HG03558 (cell line): ENCODE data around the gene ISOC2.
"Not testable (repeated sequence)": the region's sequence is repeated elsewhere in the genome, so short reads cannot be mapped to it uniquely, and the experiment has no call there.

Experiments used
- ATAC-seq: cut with Tn5 transposase; IDR thresholded peaks from one replicate; pipeline ENCODE4 v1.9.1; 2021; ENCODE audit warnings: moderate number of reproducible peaks; ENCODE audit not compliant: unreplicated experiment; ENCODE audit errors: extremely low read depth

ISOC2 gene, protein sequence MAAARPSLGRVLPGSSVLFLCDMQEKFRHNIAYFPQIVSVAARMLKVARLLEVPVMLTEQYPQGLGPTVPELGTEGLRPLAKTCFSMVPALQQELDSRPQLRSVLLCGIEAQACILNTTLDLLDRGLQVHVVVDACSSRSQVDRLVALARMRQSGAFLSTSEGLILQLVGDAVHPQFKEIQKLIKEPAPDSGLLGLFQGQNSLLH

DNA sequence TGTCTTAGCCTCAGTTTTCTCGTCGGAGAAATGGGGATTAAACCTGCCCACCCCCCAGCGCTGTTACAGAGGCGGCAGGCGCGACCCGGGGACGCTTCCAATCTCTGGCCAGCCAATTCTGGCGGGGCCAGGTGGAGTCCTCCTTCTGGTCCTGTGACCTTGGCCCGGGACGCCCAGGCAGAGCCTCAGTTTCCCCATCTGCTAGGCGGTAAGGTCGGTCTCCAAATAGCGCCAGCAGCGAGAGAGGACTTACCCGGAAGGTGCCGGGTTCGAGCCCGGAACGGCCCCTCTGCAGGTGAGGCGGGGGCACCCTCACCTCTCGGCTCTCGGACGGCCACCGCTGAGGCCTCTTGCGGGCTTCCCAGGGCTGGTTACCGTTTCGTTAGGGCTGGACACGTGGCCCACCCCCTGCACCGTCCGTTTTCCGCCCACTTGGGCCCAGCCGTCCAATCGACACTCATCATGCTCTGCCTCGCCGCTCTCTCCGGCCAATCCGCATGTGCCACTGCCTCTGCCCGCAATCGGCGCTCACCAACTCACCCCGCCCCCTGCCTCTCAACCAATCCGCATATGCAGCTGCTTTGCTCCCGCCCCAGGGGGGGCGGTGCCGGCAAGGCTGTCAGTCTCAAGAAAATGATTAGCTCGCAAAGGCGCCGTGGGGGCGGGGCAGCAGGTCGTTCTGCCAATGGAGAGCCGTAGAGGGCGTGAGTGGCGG lies at the start of gene ISOC2:
TSS of gene ISOC2 (minus strand) at position 384 of the 715 bp plus-strand sequence. CDS start 5,156 bp downstream, outside the sequence.
- ATAC-seq = peak; percentile 84

DNA sequence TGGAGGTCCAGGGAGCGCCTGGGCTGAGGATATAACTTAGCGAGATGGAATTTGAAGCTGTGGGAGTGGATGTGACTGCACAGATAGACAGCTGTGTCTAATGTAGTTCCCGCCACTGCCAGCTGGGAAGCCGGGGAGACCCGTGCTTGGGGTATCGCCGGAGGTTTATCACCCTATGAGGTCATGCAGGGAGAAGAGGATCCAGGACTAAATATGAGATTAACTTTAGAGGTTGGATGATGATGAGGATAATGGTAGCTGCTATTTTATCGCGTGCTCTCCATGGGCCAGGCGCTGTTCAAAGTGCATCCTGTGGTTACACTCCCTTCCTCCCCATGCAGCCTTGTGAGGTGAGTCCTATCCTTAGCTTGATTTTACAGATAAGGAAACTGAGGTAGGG lies 46.7 kb upstream of the ISOC2 start:
- ATAC-seq = no peak

DNA sequence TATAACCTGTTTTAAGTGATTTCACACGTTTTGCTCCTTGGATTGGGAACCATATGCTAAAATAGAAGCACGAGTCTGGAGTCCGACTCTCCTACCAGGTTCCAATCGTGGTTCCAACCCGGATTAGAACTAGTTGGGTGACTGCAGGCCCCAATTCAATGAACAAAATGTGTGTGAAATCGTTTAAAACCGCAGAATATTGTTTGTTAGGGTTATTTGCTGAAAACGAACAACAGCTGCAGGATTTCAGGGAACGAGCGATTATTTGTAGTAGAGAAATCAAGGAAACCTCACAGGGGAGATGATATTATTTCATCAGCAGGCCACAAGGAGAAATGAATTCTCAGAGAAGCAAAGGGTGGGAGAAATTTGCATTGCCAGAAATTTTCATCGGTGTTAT lies 43.5 kb upstream of the ISOC2 start:
- ATAC-seq = no peak

DNA sequence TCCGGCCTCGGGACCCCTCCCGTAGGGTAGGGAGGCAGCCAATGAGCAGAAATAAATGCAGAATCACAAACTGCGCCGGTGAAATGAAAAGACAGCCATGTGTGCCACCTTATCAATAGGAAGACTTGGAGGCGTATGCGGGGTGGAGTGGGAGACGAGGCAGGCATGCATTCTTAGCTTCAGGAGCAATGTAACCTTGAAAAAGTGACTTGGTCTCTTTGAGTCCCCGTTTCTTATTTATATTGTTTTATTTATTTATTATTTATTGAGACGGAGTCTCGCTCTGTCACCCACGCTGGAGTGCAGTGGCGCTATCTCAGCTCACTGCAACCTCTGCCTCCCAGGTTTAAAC lies 42.8 kb upstream of the ISOC2 start:
- no peak for ATAC-seq

DNA sequence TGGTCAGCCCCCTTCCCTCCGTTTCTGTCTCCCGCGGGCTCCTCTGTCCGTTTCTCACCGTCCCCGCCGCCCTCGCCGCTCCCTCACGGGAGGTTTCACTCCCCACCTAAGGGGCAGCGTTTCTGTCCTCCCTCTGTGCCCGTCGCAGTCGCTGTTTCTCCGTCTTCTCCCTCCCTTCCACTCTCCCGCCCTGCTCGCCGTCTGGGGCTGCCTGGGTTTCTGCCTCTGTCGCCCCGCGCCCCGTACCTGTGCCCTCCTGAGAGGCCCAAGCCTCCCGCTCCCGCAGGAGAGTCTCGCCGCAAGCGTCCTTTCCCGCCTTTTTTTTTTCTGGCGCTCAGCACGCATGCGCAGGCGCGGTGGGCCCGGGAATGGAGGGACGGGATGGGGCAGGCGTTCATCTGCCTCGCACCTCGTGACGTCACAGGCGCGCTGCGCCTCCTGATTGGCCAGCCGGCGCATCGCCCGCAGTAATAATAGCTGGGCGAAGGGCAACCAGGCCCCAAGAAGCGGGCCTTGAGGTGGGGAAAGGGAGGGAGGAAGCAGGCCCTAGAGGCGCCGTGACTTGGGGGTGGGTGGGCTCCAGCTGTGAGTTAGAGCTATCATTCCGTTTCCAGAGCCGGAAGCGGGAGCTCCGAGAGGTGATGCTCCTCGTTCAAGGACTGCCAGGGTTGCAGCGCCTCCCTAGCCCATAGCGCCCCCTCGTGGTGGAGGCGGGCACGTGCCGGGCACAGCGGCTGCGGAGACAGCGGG lies 42.2 kb upstream of the ISOC2 start:
- ATAC-seq = peak; percentile 71

DNA sequence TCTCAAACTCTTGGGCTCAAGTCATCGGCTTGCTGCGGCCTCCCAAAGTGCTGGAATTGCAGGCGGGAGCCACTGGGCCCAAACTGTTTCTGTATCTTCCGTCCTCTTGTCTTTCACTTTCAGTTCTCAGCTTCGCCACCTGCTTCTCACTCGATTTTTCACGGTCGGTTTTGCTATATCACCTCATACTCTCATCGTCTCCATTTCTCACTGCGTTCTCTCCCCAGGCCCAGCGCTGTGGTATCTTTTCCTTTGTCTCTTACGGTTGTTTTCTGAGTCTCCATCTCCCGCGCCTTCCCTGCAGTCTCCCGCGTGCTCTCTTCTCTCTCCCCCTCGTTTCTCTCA lies 41.7 kb upstream of the ISOC2 start:
- ATAC-seq = no peak

DNA sequence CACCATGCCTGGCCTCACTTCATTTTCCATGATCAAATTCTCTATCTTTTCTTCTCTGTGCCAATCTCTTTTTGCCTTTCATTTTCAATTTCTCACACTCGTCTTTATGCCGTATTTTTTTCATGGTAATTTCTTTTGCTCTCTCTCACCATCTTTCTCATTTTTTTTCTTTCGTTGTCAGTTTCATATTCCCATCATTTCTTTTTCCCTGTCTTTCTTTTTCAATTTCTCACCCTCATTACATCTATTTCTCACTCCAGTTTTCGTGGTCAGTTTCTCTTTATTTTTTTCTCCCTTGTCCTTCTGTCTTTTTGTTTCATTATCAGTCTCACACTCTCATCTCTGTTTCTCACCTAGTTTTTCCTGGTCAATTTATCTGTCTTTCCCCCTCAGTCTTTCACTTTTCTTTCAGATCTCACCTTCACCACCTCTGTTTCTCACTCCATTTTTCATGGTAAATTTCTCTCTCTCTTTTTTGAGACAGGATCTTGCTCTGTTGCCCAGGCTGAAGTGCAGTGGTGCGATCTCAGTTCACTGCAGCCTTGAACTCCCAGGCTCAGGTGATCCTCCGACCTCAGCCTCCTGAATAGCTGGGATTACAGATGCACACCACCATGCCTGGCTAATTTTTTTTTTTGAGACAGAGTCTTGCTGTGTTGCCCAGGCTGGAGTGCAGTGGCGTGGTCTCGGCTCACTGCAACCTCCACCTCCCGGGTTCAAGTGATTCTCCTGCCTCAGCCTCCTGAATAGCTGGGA lies 40.9 kb upstream of the ISOC2 start:
- ATAC-seq = no peak

DNA sequence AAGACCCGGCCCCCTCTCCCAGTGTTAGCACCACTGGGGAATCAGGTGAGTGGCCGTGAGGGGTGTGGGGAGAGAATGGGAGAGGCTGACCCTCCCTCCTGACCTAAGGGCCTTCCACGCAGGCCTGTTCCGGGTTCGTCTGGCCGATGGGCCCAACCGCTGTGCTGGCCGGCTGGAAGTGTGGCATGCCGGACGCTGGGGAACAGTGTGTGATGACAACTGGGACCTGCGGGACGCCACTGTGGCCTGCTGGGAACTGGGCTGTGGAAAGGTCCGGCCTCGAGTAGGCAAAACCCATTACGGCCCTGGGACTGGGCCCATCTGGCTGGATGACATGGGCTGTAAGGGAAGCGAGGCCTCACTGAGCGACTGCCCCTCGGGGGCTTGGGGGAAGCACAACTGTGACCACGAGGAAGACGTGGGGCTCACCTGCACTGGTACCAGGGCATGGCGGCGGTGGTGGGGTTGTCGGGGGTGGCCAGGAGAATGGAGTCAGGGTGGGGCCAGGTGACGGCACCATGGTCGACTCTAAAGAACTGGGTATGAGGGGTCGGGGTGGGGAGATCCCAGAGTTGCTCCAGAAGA lies 39.0 kb upstream of the ISOC2 start:
- ATAC-seq = no peak

DNA sequence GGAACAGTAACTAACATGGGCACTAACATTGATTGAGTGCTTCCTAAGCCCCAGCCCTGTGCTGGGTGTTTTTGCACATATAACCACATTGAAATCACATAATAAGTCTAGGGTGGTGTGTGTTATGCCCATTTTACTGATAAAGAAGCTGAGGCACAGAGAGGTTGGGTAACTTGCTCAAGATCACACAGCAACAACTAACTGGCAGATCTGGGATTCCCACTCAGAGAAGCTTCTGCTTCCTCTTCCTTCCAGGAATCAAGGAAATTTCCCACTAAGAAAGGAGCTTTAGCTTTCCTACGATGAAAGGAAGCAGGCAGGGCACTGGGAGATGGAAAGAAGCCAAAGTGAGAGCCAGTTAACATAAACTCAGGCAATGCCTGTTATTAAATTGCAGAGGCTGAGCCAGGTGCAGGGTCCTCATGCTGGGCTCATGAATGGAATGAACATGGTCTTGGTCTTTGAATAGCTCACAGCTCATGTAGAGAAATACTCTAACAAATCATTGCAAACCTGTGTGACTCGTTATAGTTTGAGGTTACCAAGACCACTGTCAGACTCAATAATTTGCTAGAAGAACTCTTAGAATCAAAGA lies 36.9 kb upstream of the ISOC2 start:
- no peak for ATAC-seq

DNA sequence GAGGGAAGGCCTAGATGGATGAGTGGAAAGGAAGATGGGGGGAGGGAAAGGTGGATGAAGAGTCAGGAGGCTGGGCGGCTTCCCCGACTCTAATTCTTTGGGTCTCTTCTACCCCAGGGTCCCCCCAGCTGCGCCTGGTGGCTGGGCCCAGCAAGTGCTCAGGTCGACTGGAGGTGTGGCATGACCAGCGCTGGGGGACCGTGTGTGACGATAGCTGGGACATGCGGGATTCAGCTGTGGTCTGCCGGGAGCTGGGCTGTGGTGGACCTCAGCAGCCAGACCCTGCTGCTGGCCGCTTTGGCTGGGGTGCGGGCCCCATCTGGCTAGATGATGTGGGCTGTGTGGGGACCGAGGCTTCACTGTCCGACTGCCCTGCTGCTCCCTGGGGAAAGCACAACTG lies 36.3 kb upstream of the ISOC2 start:
- ATAC-seq = no peak

DNA sequence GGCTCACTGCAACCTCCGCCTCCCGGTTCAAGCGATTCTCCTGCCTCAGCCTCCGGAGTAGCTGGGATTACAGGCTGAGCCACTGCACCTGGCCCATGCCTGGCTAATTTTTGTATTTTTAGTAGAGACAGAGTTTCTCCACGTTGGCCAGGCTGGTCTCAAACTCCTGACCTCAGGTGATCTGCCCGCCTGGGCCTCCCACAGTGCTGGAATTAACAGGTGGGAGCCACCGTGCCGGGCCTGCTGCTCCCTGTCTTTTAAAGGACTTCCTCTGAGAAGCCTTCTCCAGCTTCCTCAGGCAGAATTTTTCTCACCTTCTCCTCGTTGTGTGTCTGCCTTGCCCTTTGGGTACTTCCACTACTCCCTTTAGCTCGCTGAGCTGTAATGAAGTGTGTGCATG lies 35.4 kb upstream of the ISOC2 start:
- ATAC-seq = not testable (repeated sequence)

DNA sequence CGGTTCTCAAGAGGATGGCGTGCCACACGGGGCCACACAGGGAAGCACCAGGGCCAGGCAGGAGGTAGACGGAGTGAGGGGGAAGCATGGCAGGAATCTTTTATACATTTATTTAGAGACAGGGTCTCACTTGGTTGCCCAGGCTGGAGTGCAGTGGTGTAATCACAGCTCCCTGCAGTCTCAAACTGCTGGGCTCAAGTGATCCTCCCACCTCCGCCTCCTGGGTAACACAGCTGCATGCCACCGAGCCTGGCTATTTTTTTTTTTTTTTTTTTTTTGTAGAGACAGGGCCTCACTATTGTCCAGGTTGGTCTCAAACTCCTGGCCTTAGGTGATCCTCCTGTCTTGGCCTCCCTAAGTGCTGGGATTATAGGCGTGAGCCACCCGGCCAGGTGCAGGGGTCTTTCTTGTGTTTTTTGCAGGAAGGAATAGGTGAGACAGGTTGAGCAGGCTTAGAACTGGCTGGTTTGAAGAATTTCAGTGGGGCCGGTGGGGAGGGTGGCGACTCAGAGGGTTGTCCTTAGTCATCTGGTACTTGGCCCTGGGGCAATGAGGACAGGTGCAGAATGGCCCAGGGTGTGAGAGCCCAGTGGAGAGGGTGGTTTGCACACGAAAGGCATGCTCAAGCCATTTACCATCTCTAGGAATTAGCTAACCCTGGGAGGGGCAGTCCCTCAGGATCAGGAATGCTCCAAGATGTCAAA lies 34.4 kb upstream of the ISOC2 start:
- ATAC-seq = no peak

DNA sequence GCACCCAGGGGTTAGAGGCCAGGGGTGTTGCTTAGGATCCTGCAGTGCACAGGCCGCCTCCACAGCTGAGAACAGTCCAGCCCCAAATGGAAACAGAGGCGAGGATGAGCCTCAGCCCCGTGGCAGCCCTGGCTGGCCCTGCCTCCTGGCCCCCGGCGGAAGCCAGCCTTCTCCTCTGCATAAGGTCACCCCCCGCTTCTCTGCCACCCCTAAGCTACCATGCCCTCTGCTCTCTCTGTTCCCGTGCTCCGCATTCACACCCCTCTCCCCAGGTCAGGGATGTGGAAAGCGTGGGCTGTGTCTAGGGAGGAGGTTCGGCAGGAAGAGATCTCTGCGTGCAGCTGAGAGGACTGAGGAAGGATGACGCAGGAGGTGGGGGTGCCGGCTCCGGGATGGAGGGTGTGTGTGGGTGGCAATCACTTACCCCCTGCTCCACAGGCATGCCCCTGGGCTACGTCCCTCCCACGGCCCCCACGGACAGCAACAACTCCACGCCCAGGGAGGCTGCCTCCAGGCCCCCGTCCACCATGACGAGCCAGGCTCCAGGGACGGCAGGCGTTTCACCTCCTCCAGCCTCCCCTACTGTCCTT lies 32.8 kb upstream of the ISOC2 start:
- no peak for ATAC-seq

DNA sequence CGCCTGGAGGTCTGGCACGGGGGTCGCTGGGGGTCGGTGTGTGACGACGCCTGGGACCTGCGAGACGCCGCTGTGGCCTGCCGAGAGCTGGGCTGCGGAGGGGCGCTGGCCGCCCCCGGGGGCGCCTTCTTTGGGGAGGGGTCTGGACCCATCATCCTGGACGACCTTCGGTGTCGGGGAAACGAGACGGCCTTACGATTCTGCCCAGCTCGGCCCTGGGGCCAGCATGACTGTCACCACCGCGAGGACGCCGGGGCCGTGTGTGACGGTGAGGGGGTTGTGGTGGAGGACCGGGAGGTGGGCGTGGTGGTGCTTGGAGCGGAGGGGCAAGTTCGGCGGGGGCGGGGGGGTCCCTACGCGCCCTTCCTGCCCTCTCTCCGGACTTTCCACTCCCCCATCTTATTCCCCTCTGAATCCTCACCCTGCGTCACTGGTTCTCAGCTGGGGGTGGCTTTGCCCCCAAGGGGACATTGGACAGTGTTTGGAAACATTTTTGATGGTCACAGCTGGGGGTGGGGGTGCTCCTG lies 32.3 kb upstream of the ISOC2 start:
- no peak for ATAC-seq

DNA sequence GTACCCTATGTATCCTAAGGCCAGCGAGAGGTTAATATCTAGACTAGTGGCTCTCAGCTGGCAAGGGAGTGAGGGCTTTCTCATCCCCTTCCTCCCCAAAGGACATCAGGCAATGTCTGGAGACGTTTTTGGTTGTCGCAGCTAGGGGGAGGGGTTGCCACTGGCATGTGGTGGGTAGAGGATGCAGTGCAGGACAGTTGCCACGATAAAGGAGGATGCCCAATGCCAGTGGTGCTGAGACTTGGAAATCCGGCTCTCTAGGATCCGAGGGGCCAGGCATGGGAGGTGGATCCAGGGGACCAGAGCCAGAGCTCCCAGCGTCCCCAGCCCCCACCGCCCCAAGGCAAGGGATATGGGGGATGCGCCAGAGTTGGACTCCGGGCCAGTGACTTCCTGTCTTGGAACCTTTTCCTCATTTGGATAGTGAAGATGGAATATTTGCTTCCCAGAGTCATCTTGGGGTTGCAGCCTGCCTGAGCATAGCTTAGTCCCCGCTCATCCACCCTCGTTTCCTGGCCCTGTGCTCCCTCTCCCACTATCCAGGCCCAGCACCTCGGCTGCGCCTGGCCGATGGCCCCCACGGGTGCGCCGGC lies 31.7 kb upstream of the ISOC2 start:
- no peak for ATAC-seq

DNA sequence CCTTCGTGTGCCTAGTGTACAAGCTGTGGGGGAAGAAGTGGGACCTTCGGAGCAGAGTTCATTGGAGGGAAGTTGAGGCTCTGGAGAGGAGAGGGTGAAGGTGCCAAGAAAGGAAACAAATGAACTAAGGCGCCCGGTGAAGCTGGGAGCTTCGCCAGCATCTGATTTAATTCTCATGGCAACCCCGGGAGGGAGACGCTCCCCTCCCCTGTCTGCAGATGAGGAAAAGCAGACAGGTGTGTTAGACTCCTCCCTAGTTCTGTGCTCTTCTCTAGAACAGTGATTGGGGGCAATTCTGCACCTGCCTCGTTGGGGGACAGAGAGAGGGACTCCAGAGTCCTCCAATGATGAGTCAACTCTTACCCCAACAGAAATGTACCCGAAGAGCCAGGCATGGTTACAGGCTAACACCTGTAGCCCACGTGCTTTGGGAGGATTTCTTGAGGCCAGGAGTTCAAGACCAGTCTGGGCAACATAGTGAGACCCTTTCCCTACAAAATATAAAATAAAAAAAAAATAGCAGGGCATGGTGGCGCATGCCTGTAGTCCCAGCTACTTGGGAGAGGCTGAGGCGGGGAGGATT lies 31.0 kb upstream of the ISOC2 start:
- no peak for ATAC-seq

DNA sequence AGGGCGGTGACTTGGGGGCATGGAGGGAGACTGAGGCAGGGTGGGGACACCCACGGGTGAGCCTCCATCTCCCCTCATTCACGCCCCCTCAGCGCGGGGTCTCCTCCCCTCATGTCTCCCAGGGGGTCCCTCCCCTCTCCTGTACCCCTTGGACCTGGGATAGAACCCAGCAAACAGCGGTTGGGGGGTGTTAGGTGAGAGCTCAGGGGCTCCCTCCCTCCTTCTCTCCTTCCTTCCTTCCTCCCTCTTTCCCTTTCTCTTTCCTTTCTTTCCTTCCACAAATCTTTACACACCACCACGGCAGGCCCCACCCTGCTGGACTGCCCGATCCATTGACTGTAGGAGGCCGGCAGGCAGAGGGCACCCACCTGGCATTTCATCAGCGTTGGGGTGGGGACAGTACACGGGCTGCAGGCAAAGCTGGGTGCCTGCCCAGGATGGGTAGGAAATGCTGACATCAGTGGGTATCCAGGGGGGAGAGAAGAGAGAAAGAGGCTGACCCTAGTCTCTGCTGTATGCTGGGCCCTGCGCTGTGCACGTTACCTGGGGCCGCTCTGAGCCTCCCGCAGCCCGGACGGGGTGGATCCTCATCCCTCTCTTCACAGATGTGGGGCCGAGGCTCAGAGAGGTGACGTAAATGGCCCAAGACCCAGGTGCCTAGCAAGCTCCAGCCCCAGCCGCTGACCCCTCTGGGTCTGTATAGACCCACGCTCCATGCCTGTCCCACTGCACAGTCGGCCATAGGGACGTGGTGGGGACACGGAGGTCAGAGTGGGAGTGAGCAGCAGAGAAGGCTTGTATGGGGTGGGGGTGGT lies 30.3 kb upstream of the ISOC2 start:
- ATAC-seq = no peak
